Panc1 (cell line): ENCODE results near the gene DLK2. TPM values are rescaled to one million over a fixed set of nuclear protein-coding genes. Genes with fewer than 3 reads are reported as not detected.

Experiments
- ATAC-seq: fragments of 200-7000 bp; cut with Tn5 transposase; 2 replicates; pipeline ENCODE4 v1.9.1; 2020; ENCODE audit warnings: mild to moderate bottlenecking, moderate library complexity
- BruUV-seq: library from RNA; stranded (reverse); fragments of 400-500 nt; replicated peaks from 2 replicates; lab custom pipeline; 2021; lab: Mats Ljungman, UMichigan
- CTCF ChIA-PET: fragments of 300-600 bp; sonication (Branson Sonifier 250); formaldehyde crosslinking; loops from one replicate; lab custom pipeline; 2022; ENCODE audit warnings: antibody characterized with exemption; lab: Charles Lee
- POLR2A ChIA-PET: fragments of 300-600 bp; sonication (Branson Sonifier 250); formaldehyde crosslinking; loops from one replicate; lab custom pipeline; 2022; ENCODE audit warnings: antibody characterized with exemption; lab: Charles Lee
- DNase-seq: peaks from one replicate; pipeline ENCODE4 v3.0.0-alpha.2; 2010; ENCODE audit warnings: low read depth, low spot score
- H3K27ac ChIP-seq: 2 replicates; pipeline ENCODE4 v1.5.1; 2011; ENCODE audit warnings: mild to moderate bottlenecking, low read length, inconsistent platforms
- H3K27me3 ChIP-seq: fragments of 200-500 bp; sonication (Bioruptor generic); 2 replicates; pipeline ENCODE4 v1.6.0; 2014; ENCODE audit warnings: low read length, inconsistent platforms; ENCODE audit not compliant: control insufficient read depth, insufficient read depth
- H3K36me3 ChIP-seq: fragments of 200-500 bp; sonication (Bioruptor generic); 2 replicates; pipeline ENCODE4 v1.5.1; 2014; ENCODE audit warnings: inconsistent platforms, mild to moderate bottlenecking, low read length, moderate library complexity; ENCODE audit not compliant: control insufficient read depth, insufficient read depth
- H3K4me1 ChIP-seq: 2 replicates; pipeline ENCODE4 v1.5.1; 2011; ENCODE audit warnings: inconsistent platforms, mild to moderate bottlenecking, low read length, moderate library complexity; ENCODE audit not compliant: control insufficient read depth, insufficient read depth
- H3K4me3 ChIP-seq, 2 experiments: 2 replicates each; pipeline ENCODE4 v1.5.1; 2011 to 2012; ENCODE audit warnings: low read depth in 2 of 2, low read length in 2 of 2, mild to moderate bottlenecking in 2 of 2, inconsistent platforms in 1 of 2, moderate library complexity in 1 of 2
- H3K9me3 ChIP-seq: fragments of 200-500 bp; sonication (Bioruptor generic); 2 replicates; pipeline ENCODE4 v1.5.1; 2014; ENCODE audit warnings: low read depth, mild to moderate bottlenecking, inconsistent platforms, low read length, moderate library complexity; ENCODE audit not compliant: control insufficient read depth, insufficient read depth
- CTCF ChIP-seq: fragments of 450-650 bp; IDR thresholded peaks from 2 replicates; pipeline ENCODE4 v1.5.1; 2017; ENCODE audit warnings: mild to moderate bottlenecking
- POLR2AphosphoS5 ChIP-seq: IDR thresholded peaks from 2 replicates; pipeline ENCODE4 v1.6.1; 2012; ENCODE audit warnings: mild to moderate bottlenecking, low read depth, low read length, moderate library complexity
- REST ChIP-seq, 2 experiments: IDR thresholded peaks; 2 replicates each; pipeline ENCODE4 v1.6.1; 2011 to 2012; ENCODE audit warnings: low read depth in 2 of 2, control low read depth in 1 of 2, low read length in 1 of 2, mild to moderate bottlenecking in 1 of 2, moderate library complexity in 1 of 2; ENCODE audit not compliant: insufficient read depth in 1 of 2
- SIN3A ChIP-seq: IDR thresholded peaks from 2 replicates; pipeline ENCODE4 v1.6.1; 2012; ENCODE audit warnings: low read depth, mild to moderate bottlenecking, low read length, moderate library complexity, borderline replicate concordance; ENCODE audit not compliant: insufficient read depth
- TCF7L2 ChIP-seq: IDR thresholded peaks from 2 replicates; pipeline ENCODE4 v1.6.1; 2011; ENCODE audit warnings: mild to moderate bottlenecking, low read depth, low read length, inconsistent platforms
- in situ Hi-C: cut with HindIII; loops from 2 replicates; pipeline ENCODE4 v1.10.0; 2016; ENCODE audit warnings: low sequenced_read_pairs, low pct_unique_long_range_greater_than_20kb
- intact Hi-C: fragments of 100-400 bp; cut with micrococcal nuclease; formaldehyde crosslinking; loops from one replicate; pipeline ENCODE4 v1.10.0; 2022; ENCODE audit not compliant: unreplicated experiment
- total RNA-seq: library from RNA; stranded (reverse); gene quantifications from one replicate; pipeline ENCODE4 v1.2.1, GENCODE V29; 2021; ENCODE audit not compliant: unreplicated experiment

Gene DLK2
- total RNA-seq, 1 experiment from 2014 or later: 19.1 TPM

- intact Hi-C loops: no loop called here
- Histone ChIP-seq H3K4me3 (no peak overlapping the region), H3K36me3 (peaks cover 2% of the 10 kb centered on the region; the same call in 1 of the 2 replicates), H3K27me3 (no peaks in the 10 kb centered on the region), H3K4me1 (peaks cover 10% of the 10 kb centered on the region), H3K9me3 (no peaks in the 10 kb centered on the region), H3K27ac (no peak overlapping the region)
- no TSS peak for BruUV-seq
- DNase-seq: no peak
- no peak for TF ChIP-seq SIN3A
- TF ChIP-seq CTCF: no peak
- TF ChIP-seq TCF7L2: no peak
- no peak for TF ChIP-seq POLR2AphosphoS5
- no peak for TF ChIP-seq REST (IDR thresholded peaks at IDR 0.05; ENCODE audit: insufficient read depth in 1 of 2, low read depth in 2 of 2, low read length in 1 of 2)
- in situ Hi-C loops: no loop called here
- POLR2A ChIA-PET: no interaction called here
- CTCF ChIA-PET: no interaction called here
- no peak for ATAC-seq
Measured at GRCh38 chr6:43451939-43452338, 3.4 kb downstream of the DLK2 start.

- ATAC-seq (no peak), DNase-seq (no peak)
- POLR2A ChIA-PET: no interaction called here
- H3K4me3 ChIP-seq: no peak overlapping the region
- TF ChIP-seq REST (IDR thresholded peaks at IDR 0.05; ENCODE audit: insufficient read depth in 1 of 2, low read depth in 2 of 2, low read length in 1 of 2) (no peak), SIN3A (no peak), TCF7L2 (no peak), CTCF (no peak), POLR2AphosphoS5 (no peak)
- in situ Hi-C loops: no loop called here
- intact Hi-C loops: no loop called here
- BruUV-seq: no TSS peak
- peaks cover 4% of the 10 kb centered on the region for H3K4me1 ChIP-seq
- H3K36me3 ChIP-seq: peaks cover 2% of the 10 kb centered on the region; the same call in 1 of the 2 replicates
- no peaks in the 10 kb centered on the region for H3K27me3 ChIP-seq
- H3K9me3 ChIP-seq: no peaks in the 10 kb centered on the region
- no peak overlapping the region for H3K27ac ChIP-seq
- CTCF ChIA-PET: no interaction called here
Measured at GRCh38 chr6:43451348-43451747, 4.0 kb downstream of the DLK2 start.
